HG03175 (cell line): Measurements from ENCODE around the gene NEBL.

Experiments
- ATAC-seq: cut with Tn5 transposase; IDR thresholded peaks from one replicate; pipeline ENCODE4 v1.9.1; 2021; ENCODE audit warnings: mild to moderate bottlenecking, moderate library complexity; ENCODE audit not compliant: unreplicated experiment

NEBL gene

DNA sequence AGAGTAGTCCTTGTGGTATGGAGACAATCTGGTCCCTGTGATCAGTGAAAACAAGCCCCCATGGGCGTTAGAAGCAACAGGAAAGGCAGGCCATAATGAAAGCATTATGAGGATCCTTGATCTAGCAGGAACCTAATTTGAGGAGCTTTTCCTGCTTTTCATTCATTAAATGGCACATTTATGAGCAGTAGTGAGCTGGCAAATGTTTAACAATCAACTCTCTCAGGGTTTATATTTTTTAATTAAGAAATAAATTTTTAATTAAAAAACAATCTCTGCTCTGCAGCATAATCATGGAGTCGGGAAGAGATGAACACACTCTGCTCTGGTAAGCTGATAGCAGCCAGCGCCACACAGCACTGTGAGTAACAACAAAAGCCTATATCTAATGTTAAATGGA, 11.3 kb upstream of the NEBL start:
- no peak for ATAC-seq

DNA sequence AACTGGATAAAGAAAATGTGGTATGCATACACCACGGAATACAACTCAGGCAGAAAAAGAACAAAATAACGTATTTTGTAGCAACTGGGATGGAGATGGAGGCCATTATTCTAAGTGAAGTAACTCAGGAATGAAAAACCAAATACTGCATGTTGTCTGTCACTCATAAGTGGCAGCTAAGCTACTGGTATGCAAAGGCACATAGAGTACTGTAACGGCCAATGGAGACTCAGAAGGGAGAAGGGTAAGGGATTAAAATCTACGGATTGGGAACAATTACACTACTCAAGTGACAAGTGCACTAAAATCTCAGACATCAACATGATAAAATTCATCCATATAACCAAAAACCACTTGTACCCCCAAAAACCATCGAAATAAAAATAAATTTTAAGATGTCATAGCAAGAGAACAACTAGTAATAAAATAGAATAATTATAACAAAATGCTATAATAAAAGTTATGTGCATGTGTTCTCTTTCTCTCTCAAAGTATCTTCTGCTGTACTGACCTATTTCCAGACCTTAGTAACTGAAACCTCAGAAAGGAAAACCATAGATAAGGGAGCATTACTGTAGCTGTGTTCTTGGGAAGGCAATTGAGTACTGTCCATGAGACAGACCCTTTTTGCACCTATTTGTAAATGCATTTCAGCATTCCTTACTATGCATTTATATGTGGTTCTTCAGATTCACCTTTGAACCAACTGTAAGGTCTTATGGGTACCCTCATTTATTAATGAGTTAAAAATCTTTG, 6.7 kb upstream of the NEBL start:
- ATAC-seq, result no peak

DNA sequence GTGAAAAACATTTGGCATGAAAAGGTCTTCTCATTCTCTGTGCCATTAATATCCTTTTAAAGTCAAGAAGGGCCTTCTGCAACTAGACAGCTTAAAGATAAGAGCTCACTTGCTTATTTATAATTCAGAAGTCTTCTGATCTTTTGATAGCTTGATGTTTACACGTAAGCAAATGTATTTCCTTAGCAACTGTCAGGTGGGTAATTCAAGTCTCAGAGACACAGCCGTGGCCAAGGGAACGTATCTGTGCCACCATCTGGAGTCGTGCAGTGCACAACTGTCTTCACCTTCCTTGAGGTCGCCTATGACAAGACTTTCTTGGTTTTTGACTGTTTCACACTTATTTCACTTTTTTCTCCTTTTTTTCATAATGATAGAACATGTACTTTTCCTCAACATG, 4.0 kb upstream of the NEBL start:
- no peak for ATAC-seq

DNA sequence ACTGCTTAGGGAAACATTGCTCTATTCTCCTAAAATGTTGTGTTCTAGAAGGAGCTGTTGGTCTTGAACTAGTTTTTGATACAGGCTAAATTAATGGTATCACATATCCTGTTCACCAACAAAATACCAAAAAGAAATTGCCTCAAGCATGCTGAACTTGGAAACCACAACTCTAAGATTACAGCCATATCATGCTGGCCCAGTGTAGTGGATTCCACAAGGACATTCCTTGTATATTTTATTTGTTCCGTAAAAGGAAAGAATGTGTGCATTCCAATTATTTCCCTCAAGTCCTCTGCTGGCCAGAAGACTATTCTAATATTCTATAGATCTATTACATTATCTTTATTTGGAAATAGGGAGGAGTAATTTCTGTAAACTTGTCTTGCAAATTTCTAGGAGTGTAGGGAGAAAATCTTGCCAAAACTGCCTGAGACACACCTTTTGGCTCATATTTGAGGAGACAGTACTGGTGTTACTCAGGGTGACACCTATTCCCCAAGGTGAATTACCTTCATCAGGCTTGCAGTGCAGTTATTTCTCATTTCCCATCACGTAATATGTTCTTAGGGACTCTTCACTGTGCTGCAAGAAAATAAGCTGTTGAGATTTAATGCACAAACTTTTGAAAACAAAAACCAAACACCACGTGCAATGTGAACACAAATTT, 1.9 kb upstream of the NEBL start:
- no peak for ATAC-seq

DNA sequence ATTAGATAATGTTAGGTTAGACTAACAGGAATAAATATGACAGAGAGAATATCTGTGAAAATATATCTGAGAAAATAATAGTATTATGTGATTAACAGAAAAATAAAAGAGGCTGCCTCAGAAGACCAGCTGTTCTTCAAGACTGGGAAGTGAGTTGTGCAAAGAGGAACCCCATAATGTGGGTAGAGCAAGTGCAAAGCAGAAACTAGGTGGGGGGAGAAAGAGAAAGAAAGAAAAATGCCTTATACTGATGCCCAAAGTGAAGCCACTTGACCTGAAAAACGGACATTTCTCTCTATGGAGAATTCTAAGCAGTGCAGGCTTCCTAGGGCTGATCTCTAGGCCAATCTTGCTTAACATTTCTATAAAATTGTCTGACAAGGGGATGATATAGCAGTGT, 3.8 kb downstream of the NEBL start:
- ATAC-seq, result no peak

DNA sequence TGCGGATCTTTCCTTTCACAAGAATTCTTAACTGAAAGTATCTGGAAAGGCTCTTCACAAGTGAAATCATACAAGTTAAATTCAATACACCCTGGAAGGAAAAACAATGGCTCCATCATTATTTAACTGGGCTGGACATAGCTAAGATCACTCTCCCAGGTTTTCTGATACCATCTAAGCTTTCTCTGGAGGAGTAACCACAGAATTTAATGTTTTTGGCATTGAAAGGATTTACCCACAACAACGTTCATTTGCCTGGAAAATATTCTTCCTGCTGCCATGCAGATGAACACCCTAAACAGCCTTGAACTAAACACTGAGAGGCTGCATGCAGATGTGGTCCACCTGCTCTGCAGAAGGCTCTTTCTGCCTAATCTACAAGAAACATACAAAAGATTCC, 4.3 kb downstream of the NEBL start:
- ATAC-seq, result no peak

DNA sequence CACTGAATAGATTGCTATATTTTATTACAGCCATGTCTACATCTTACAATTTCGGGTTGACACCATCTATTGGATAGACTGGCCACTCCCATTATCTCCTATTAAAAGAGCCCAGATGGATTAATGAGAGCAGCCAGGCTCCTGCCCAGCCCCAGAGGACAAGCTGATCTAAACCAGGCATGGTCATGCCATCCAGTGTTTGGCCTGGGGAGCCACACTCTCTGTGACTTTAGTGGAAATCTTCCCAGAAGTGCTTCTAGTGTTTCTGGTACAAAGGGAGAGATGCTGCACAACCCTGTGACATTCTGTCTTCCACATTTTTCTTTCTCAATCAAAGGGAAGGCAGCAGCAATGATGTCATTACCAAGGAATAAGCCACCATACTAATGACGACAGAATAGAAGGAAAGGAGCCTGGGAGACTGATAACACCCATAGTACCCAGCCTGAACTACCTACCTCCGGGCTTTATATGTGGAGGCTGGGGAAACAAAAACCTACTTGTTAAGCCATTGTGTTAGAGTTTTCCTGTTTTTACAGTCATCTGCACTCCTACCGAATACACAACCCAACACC, 5.0 kb downstream of the NEBL start:
- ATAC-seq, result no peak

DNA sequence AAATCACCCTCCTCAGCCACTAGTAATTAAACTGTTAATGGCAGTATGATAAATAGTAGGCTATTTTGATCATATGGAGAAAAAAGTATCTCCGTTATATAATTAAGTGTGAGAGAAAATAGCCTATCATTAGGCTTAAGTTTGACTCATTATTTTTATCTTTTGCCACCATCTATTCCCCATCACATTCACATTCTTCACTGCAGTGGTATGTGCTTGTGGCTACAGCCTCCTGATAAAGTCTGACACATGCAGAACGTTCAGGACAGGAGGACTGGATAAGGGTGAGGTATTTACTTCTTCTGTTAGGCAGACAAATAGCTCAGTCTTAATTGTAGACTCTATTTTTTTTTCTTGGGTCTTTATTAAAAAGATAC, 5.8 kb downstream of the NEBL start:
- no peak for ATAC-seq

DNA sequence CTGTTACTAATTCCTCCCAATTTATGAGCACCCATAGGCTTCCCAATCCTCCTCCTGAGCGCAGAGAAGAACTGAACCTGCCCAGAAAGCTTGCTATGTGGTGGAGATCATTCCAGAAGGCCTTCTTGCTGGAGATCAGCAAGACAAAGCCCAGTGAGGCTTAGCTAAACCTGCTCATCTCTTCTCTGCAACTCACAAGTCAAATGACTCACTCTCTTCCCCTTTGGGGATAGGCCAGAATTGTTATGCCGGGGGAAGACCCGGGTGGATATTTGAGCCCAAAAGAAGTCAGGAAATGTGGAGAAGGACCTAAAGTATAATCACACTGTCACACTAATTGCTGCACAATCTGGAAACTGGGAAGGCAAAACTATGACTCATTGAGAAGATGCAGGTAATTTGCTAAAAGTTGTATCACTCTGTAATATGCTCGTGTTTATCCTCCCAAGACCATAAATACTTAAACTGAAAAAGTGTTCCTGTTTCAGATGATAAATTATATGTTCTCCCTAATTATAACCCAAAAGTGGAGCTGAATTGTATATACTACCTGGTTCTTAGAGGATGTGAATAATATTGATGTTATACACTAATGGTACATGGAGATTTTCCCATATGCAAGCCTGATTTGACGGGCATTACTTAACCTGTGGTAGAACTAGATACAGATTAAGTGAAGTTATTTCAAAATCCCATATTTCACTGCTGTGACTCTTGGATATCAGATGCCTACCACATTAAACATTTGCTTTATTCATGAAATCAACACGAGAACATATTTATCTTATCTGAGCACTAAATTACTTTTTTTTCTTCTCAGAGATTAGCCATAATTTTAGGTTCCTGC, 6.4 kb downstream of the NEBL start:
- ATAC-seq, result no peak

DNA sequence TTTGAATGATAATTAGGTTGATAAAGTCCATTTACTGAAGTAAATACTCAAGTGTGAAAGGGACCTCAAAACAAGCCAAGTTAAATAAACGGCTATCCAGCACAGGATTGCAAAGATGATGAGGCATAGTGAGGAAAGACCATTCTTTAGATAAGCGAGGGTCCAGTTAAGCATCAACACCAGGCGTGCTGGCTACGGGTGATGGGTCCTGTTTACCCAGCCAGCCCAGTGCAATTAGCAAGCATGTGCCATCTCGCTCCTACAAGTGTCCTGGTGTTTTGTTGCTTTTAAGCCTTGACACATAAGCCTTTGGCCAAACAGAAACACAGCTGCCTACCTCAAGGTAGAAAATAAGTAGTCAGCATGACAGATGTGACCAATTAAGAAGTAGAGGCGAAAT, 7.1 kb downstream of the NEBL start:
- no peak for ATAC-seq

DNA sequence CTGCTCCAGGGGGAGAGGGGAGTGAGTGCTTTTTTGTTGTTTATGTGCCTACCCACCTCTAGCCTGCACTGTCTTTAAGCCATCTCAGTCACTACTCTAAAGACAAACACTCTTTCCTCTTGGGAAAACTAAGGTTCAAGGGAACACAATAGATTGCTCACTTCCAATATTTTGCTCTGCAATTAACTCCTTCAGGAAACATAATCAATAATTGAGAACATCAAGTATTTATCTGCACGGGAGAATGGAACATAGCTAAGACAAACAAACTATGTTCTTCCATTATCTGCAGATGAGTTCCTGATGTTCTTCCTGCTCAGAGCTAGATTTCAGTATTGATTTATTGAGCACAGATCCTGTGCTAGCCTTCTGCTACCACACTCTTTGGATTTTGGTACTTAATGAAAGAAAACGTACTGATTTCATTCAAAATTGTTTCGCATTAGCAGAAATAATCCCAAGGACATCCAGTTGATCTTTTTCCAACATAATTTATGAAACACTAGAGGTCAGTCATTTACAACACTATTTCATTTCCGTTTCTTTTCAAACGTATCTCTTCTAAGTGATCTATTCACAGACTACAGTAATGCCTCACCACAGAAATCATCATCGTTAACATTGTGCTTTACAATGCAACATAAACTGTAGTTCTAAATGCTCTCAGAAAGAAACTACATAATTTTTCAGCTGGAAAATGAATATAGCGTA, 8.3 kb downstream of the NEBL start:
- no peak for ATAC-seq

DNA sequence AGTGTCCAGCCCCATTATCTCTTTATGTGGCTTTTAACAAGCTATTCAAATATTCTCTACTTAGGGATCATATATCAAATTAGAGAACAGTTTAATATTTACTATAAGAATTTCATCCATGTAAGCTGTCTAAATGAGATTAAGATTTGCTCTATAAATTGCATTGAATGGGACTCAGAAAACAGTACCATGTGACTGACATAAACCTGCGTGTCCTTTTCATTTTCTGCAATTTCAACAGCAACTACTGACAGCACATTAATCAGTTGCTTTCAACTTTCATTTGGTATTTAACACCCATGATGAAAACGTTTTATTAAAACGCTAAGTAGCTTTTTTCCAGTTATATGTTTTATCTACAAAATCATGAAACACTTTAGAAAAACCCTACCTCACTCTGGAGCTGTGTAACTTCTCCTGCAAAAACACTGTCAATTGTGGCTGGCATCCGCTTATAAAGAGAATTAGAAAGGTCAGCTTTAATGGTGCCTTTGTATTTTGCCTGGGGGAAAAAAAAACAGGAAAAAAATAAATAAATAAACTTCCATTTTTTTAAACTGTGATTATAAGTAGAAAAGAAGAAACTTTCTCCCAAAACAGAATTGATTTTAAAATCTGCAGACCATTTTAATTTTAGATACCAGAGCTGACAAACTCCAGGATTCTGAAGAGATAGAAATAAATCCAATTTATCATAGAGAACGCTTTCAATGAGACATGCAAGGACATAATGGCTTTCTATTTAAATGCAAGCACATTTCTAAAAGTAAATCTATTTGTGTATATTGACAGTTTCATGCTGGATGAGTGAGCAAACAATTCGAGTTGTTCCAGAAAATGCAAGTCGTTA, 9.2 kb downstream of the NEBL start:
- ATAC-seq, result no peak

DNA sequence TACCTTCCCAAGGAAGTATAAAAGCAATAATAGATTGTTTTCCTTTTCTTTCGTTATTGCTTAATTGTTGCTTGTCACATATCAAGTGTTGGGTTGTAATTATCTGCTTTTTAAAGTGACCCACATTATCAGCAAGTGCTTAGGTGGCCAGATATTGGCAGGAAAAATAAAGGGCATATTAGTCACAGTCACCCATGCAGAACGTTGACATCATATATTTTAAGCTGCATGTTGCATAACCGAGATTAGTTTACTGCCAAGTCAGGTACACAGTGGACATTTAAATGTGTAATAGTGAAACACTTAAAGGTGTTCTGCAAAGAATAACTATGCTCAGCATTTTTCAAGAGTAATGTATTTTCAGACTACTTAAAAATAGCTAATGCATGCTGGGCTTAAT, 11.4 kb downstream of the NEBL start:
- no peak for ATAC-seq

DNA sequence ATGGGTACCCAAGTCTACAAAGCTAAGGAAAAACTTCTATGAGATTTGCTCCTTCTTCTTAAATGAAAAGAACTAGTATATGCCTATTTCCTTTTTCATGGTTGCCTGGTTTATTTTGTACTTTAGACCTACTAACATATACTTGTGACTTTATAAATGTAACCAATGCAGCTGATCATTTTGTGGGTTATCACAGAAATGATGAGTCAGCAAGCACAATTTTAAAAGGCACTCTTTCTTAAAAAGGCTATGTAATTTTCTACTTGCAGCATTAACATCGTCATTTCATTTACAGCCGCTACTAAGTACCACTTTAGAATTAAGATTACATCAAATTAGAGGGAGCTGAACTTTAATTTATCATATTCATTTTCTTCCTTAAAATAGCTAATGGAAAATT, 13.6 kb downstream of the NEBL start:
- no peak for ATAC-seq

DNA sequence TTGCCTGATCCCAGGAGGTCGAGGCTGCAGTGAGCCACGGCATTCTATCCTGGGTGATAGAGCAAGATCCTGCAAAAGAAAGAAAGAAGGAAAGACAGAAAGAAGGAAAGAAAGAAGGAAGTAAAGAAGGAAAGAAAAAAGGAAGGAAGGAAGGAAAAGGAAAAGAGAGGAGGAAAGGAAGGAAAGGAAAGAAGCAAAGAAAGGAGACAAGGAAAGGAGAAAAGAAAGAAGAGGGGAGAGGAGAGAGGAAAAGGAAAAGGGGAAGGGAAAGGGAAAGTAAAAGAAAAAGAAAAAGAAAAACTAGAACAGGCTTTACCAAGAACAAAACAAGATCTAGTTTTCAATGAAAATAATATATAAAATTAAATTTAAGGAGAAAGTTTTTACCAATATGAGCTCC, 15.0 kb downstream of the NEBL start:
- no peak for ATAC-seq

DNA sequence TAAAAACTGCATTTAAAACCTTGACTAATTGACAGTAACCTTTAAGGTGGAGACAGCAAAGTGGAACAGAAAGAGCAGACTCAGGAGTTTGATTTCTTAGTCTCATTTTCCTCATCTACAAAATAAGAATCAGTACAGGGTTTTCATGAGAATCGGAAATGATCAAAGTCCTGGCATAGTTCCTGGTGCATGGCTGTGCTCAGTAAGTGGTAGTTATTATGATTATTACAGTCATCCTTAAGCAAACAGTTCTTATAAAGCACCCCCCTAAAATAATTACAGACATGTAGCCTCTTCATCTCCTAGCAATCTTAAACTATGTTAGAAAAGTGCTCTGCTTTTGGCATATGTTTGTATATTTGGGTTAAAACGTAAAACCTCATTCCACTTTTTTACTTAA, 18.0 kb downstream of the NEBL start:
- no peak for ATAC-seq

DNA sequence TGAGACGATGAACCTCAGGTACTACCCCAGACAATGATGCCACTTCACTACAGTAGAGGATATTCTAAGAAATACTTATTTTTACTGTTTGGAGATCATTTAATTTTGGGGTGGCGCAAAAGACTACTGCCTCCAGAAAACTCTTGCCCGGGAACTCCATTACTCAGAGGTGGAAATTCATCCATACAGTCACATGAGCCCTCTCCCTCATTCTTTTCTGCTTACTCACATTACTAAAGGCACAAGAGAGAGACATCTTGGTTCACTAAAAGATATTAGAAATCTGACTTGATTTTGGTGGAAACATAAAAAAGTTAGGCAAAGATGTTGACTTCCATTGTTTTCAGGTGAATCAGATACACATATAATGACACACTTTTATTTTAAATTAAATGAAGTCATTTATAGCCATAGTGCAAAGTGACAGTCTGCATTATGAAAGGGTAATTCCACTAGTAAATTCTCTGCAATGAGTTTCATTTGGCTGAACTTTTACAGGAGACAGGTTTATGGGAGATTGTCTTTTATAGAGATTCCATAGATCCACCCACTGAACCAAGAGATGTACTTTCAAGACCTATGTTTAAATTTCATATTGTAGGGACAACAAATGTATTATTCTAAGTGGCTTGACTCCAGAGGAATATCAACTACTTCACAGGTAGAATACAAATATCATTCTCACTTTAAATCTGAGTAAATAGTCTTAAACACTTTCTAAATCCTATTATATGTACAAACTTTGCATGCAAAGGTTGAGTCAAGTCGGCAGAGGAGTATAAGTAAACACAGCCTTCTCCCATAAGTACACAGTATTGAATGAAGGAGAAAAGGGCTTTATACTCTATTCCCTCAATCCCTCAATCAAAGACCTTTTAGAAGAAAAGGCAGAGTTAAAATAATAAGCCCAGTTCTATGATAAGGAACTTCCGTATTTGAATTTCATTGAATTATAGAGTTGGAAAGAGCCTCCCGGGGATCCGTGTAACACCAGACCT, 18.8 kb downstream of the NEBL start:
- ATAC-seq, result no peak

DNA sequence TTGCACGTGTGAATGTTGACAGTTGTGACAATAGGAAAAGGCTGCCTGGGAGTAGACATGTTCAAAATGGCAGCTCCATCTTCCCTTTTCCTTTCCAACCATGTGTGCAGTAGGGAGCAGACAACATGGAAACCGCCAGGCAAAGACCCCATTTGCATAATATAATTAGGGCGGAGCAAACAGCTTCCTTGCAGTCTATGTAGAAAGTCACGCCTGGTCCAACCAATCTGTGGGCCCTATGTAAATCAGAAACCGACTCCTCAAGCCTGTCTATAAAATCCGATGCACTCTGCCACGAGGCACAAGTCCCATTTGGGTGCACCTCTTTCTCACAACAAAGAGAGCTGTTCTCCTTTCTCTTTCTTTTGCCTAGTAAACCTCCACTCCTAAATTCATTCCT, 19.6 kb downstream of the NEBL start:
- no peak for ATAC-seq

DNA sequence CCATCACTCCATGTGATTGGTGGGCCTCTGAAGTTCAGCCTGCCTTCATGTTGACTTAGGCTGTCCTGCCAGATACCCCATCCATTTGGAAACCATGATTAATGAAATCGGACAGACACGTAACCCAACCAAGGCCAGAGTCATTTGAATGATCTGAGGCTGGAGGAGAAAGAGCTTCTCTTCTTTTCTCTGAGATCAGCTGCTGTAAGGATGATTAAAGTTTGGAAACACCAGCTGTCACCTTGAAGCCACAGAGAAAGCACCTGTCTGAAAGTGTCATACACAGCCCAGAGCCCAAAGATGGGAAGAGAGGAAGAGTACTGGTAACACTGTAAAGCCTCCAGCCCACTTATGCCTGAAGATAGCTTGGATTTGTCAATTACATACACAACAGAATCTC, 22.9 kb downstream of the NEBL start:
- no peak for ATAC-seq
